Keratinocyte (primary cell): ENCODE measurements around the gene TBC1D5. TPM values are rescaled to one million over a fixed set of nuclear protein-coding genes. Genes with fewer than 3 reads are reported as not detected.

Experiments
- DNase-seq: peaks from one replicate; pipeline ENCODE4 v3.0.0-alpha.2; 2011; ENCODE audit warnings: low read depth, missing footprints, low spot score
- FAIRE-seq: peaks from 2 replicates; lab custom pipeline; 2011; peaks lifted over from hg19 to GRCh38; lab: Jason Lieb, UNC
- H2AFZ ChIP-seq: 2 replicates; pipeline ENCODE4 v1.6.0; 2012; ENCODE audit warnings: low read length, control low read depth, inconsistent platforms; ENCODE audit not compliant: control insufficient read depth
- H3K27ac ChIP-seq: 2 replicates; pipeline ENCODE4 v1.5.1; 2011; ENCODE audit warnings: low read length; ENCODE audit not compliant: control insufficient read depth, insufficient read depth
- H3K27me3 ChIP-seq: 3 replicates; pipeline ENCODE4 v1.6.0; 2011; ENCODE audit warnings: low read length; ENCODE audit not compliant: control insufficient read depth, insufficient read depth; ENCODE audit errors: extremely low read depth
- H3K36me3 ChIP-seq, 2 experiments: 2 replicates in 1 of 2; 3 replicates in 1 of 2; pipeline ENCODE4 v1.5.1; 2011; ENCODE audit warnings: low read length in 2 of 2, mild to moderate bottlenecking in 1 of 2; ENCODE audit not compliant: control insufficient read depth in 2 of 2, insufficient read depth in 2 of 2; ENCODE audit errors: extremely low read depth in 1 of 2
- H3K4me1 ChIP-seq: 3 replicates; pipeline ENCODE4 v1.5.1; 2011; ENCODE audit warnings: low read length; ENCODE audit not compliant: control insufficient read depth, insufficient read depth; ENCODE audit errors: extremely low read depth
- H3K4me2 ChIP-seq: 3 replicates; pipeline ENCODE4 v1.6.0; 2011; ENCODE audit warnings: low read depth, low read length; ENCODE audit not compliant: control insufficient read depth, insufficient read depth; ENCODE audit errors: extremely low read depth
- H3K4me3 ChIP-seq, 3 experiments: fragments of 200-600 bp in 1 of 3; sonication (generic) in 1 of 3; 2 replicates in 2 of 3; 3 replicates in 1 of 3; pipeline ENCODE4 v1.5.1; 2011 to 2016; ENCODE audit warnings: low read length in 3 of 3, mild to moderate bottlenecking in 3 of 3, control low read depth in 2 of 3, inconsistent platforms in 1 of 3, low read depth in 1 of 3, mixed read lengths in 1 of 3, mixed run types in 1 of 3, moderate library complexity in 1 of 3; ENCODE audit not compliant: control insufficient read depth in 2 of 3, insufficient read depth in 2 of 3; ENCODE audit errors: extremely low read depth in 1 of 3
- H3K79me2 ChIP-seq: 2 replicates; pipeline ENCODE4 v1.6.0; 2012; ENCODE audit warnings: low read length; ENCODE audit not compliant: control insufficient read depth, insufficient read depth
- H3K9ac ChIP-seq: 3 replicates; pipeline ENCODE4 v1.6.0; 2011; ENCODE audit warnings: low read length; ENCODE audit not compliant: control insufficient read depth, insufficient read depth; ENCODE audit errors: extremely low read depth
- H3K9me1 ChIP-seq: 3 replicates; pipeline ENCODE4 v1.6.0; 2011; ENCODE audit warnings: low read length; ENCODE audit not compliant: control insufficient read depth, insufficient read depth; ENCODE audit errors: extremely low read depth
- H3K9me3 ChIP-seq: 2 replicates; pipeline ENCODE4 v1.5.1; 2012; ENCODE audit warnings: low read depth, low read length; ENCODE audit not compliant: control insufficient read depth
- H4K20me1 ChIP-seq: 3 replicates; pipeline ENCODE4 v1.6.0; 2011; ENCODE audit warnings: low read length; ENCODE audit not compliant: control insufficient read depth, insufficient read depth; ENCODE audit errors: extremely low read depth
- CTCF ChIP-seq, 3 experiments: IDR thresholded peaks in 1 of 3; conservative IDR thresholded peaks in 1 of 3; optimal IDR thresholded peaks in 1 of 3; 2 replicates in 2 of 3; 3 replicates in 1 of 3; pipeline versions ENCODE3 to v1.5.1; 2011; ENCODE audit warnings: low read length in 3 of 3, mild to moderate bottlenecking in 3 of 3, moderate library complexity in 2 of 3, control low read depth in 1 of 3, inconsistent platforms in 1 of 3; ENCODE audit not compliant: insufficient read depth in 2 of 3; ENCODE audit errors: extremely low read depth in 1 of 3
- EZH2 ChIP-seq: IDR thresholded peaks from one replicate; pipeline ENCODE4 v1.6.1; 2012; ENCODE audit warnings: inconsistent platforms, mild to moderate bottlenecking, low read length, moderate library complexity
- dilution Hi-C: fragments of 300-500 bp; cut with MboI; formaldehyde crosslinking; loops from one replicate; pipeline ENCODE4 v1.7.0; 2020; ENCODE audit warnings: low sequenced_read_pairs; ENCODE audit not compliant: extremely low pct_ligation_motif_present
- polyA plus RNA-seq, 5 experiments: library from polyadenylated mRNA; depleted of rRNA in 3 of 5; stranded (reverse) in 3 of 5; stranded (forward) in 1 of 5; unstranded in 1 of 5; fragments of >200 nt; gene quantifications; 1 replicate in 1 of 5; 2 replicates in 3 of 5; 3 replicates in 1 of 5; pipeline versions ENCODE4 v1.2.1 to v1.2.3, GENCODE V29; 2011 to 2012; ENCODE audit warnings: missing spikeins in 2 of 5, low read depth in 1 of 5, low replicate concordance in 1 of 5
- small RNA-seq, 3 experiments: library from RNA; depleted of rRNA; stranded (forward); fragments of <200 nt; gene quantifications; one replicate each; pipeline ENCODE3, GENCODE V24; 2012; ENCODE audit warnings: low read depth in 3 of 3, low replicate concordance in 1 of 3; ENCODE audit not compliant: insufficient read length in 3 of 3

Gene TBC1D5
- polyA plus RNA-seq, 1 donor (not counting 4 experiments of a cell fraction or from before 2014, with no cell fraction given): 25.8 TPM

GRCh38 chr3:17111586-17111985 is 630.8 kb downstream of the TBC1D5 start:
- H3K27ac ChIP-seq: no peak overlapping the region
- no peaks in the 10 kb centered on the region for H3K9me3 ChIP-seq
- H3K9ac ChIP-seq: no peak overlapping the region
- H3K4me2 ChIP-seq: no peak overlapping the region
- no peak for DNase-seq
- TF ChIP-seq EZH2 (no peak), CTCF (optimal IDR thresholded peaks at IDR 0.05 in 1 of 3, IDR thresholded peaks at IDR 0.05 in 1 of 3, conservative IDR thresholded peaks at IDR 0.05 in 1 of 3; ENCODE audit: extremely low read depth in 1 of 3, insufficient read depth in 2 of 3, low read length in 3 of 3) (no peak)
- H3K4me3 ChIP-seq: no peak overlapping the region
- FAIRE-seq: no peak
- no peaks in the 10 kb centered on the region for H4K20me1 ChIP-seq
- no peaks in the 10 kb centered on the region for H3K36me3 ChIP-seq
- H3K9me1 ChIP-seq: no peaks in the 10 kb centered on the region
- no peaks in the 10 kb centered on the region for H3K79me2 ChIP-seq
- H3K27me3 ChIP-seq: no peaks in the 10 kb centered on the region
- H2AFZ ChIP-seq: no peak overlapping the region
- dilution Hi-C loops: no loop called here
- H3K4me1 ChIP-seq: no peaks in the 10 kb centered on the region

GRCh38 chr3:17110660-17111396 is 631.6 kb downstream of the TBC1D5 start:
- FAIRE-seq (no peak), DNase-seq (no peak)
- H3K79me2 ChIP-seq: no peaks in the 10 kb centered on the region
- no peak overlapping the region for H3K4me2 ChIP-seq
- H4K20me1 ChIP-seq: no peaks in the 10 kb centered on the region
- no peak overlapping the region for H3K27ac ChIP-seq
- H2AFZ ChIP-seq: no peak overlapping the region
- H3K4me3 ChIP-seq: no peak overlapping the region
- no peaks in the 10 kb centered on the region for H3K36me3 ChIP-seq
- TF ChIP-seq CTCF (optimal IDR thresholded peaks at IDR 0.05 in 1 of 3, IDR thresholded peaks at IDR 0.05 in 1 of 3, conservative IDR thresholded peaks at IDR 0.05 in 1 of 3; ENCODE audit: extremely low read depth in 1 of 3, insufficient read depth in 2 of 3, low read length in 3 of 3): no peak
- no peak for TF ChIP-seq EZH2
- no peaks in the 10 kb centered on the region for H3K9me1 ChIP-seq
- H3K9me3 ChIP-seq: no peaks in the 10 kb centered on the region
- no peak overlapping the region for H3K9ac ChIP-seq
- no peaks in the 10 kb centered on the region for H3K4me1 ChIP-seq
- dilution Hi-C loops: no loop called here
- no peaks in the 10 kb centered on the region for H3K27me3 ChIP-seq

Small RNA genes within 50 kb of the gene (small RNA-seq; reads per million reads assigned to genes)
- gene AC104451.1: 0 reads per million in 3 experiments
- gene RNU7-10P: 0 to 1.0 (median 0.67) reads per million in 3 experiments
